Left lobe of liver (tissue), 2 donors: ENCODE measurements around the gene STAG1. TPM values are rescaled to one million over a fixed set of nuclear protein-coding genes. Genes with fewer than 3 reads are reported as not detected.
A peak's percentile ranks its signal among the peaks of the same experiment; 100 is the strongest.
"Not testable (repeated sequence)": the region's sequence is repeated elsewhere in the genome, so short reads cannot be mapped to it uniquely, and the experiment has no call there.

Experiments
- ATAC-seq: fragments of 200-7000 bp; cut with Tn5 transposase; one replicate; pipeline ENCODE4 v1.9.1; 2020; ENCODE audit warnings: mild to moderate bottlenecking, moderate library complexity
- DNase-seq: peaks from one replicate; pipeline ENCODE4 v3.0.0-alpha.2; 2020; ENCODE audit warnings: low spot score
- total RNA-seq: library from RNA; stranded (reverse); gene quantifications from one replicate; pipeline ENCODE4 v1.2.1, GENCODE V29; 2021
- donor health status: DM: no; HTN: no; CAD: no; lungs with moderate emphysema.
- donor health status: DM: no; HTN: yes; CAD: no.

The STAG1 gene
- total RNA-seq, 1 donor from 2014 or later, result 11.0 TPM

DNA sequence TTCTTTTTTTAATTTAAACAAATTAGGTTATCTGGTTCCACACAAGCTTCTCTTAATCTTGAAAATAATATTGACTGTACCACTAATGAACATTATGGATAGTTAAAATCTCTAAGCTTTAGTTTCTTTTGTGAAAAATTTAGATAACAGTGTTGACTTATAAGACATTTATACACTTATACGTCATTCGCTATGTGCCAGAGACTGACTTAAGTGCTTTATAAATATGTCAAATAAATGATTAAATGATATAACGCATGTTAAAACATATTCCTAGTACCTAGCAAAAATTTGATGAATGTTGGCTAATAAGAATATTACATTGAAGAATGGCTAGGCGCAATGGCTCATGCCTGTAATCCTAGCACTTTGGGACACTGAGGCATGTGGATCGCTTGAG, 405.7 kb downstream of the STAG1 start:
- no peak for ATAC-seq
- no peak for DNase-seq

GRCh38 chr3:136343873-136344555, 408.2 kb downstream of the STAG1 start:
- ATAC-seq (peak; percentile 44), DNase-seq (no peak)

GRCh38 chr3:136343446-136343845, 408.7 kb downstream of the STAG1 start:
- no peak for ATAC-seq

DNA sequence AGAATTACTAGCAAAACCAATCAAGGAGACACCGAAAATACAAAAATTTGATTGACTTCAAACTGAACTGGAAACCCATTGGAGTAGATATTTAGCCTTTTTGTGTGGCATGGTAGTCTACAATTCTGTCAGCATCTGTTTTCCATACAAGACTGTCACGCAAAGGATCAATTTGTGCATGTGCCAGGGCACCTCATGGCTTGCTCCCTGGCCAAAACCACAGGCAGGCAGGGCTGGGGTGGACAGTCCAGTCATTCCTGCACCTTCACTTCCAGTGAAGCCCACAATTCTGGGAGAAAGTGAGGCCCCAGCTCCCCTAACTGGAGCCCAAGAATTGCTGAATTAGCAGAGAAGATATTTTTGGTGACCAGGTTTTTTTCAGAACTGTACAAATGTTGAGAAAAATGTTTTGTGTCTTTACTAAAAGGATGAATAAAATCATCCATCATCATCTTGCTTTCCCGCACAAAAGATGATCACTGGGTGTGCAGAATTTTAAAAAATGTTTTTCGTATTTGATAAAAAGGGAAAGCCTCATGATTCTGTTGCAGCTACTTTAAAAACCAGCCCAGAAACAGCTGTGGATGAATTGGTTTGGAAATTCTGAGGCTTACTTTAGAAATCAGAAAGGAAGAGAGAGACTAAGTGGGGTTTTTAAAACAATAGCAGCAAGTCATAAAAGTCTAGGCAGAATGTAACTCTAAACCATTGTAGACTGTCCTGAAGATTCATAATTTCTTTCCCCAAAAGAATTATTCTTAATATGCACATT, 415.7 kb downstream of the STAG1 start:
- DNase-seq (no peak), ATAC-seq (no peak)

More at GRCh38 chr3:136343446-136343845, 408.7 kb downstream of the STAG1 start:
- DNase-seq, result no peak

GRCh38 chr3:136334726-136335125, 417.5 kb downstream of the STAG1 start:
- not testable (repeated sequence) for DNase-seq, ATAC-seq

GRCh38 chr3:136334209-136334608, 418.0 kb downstream of the STAG1 start:
- no peak for DNase-seq
- ATAC-seq, result no peak

GRCh38 chr3:136332776-136333175, 419.4 kb downstream of the STAG1 start:
- ATAC-seq (no peak), DNase-seq (no peak)

DNA sequence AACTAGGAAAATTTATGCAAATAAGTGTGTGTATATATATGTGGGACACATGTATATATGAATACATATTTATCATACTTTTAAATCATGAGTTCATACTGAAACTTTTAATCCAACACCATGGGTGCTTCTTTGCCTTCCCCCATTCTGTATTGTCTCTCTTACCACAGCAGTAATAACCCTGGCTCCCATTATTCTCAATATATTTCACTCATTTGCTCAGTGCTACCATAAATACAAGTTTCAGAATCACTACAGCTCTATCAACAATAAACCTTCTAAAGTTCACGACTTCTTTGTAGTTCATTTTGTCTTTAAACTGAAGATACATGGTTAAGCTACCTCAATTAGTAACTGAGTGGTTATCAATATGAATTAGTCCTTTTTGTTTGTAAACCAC, 419.9 kb downstream of the STAG1 start:
- DNase-seq, result no peak
- no peak for ATAC-seq

DNA sequence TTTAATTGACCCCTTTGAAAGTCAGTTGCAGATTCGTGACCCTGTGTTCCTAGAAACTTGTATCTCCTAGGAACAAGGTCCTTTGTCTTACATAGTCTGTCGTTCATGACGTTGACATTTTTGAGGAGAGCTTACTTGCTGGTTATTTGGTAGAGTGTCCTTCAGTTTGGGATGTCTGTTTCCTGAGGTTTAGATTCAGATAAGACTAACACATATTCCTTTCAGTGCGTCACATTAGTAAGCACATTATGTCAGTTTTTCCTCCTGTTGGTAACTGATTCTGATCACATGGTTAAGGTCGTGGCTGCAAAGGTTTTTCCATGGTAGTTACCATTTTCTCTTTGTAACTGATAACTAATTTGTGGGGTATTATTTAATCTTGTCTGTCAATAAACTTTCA, 421.3 kb downstream of the STAG1 start:
- DNase-seq (no peak), ATAC-seq (no peak)

DNA sequence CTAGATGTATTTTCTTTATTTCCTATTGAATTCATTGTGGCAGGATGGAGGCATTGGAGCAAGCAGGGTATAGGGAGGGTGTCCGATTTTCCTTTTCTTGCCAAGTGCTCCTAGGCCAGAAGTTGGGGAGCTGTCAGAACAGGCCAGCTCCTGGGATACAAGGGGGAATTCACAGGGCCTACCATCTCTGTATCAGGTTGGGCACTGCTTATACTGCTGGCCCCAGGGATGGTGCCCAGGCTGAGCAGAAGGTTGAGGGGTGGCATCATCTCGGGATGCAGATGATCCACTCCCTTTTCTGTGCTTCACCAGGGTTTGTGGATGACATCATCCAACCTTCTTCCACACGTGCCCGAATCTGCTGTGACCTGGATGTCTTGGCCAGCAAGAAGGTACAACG, 422.6 kb downstream of the STAG1 start:
- DNase-seq (no peak), ATAC-seq (no peak)

GRCh38 chr3:136327671-136328070, 424.5 kb downstream of the STAG1 start:
- no peak for ATAC-seq
- no peak for DNase-seq

DNA sequence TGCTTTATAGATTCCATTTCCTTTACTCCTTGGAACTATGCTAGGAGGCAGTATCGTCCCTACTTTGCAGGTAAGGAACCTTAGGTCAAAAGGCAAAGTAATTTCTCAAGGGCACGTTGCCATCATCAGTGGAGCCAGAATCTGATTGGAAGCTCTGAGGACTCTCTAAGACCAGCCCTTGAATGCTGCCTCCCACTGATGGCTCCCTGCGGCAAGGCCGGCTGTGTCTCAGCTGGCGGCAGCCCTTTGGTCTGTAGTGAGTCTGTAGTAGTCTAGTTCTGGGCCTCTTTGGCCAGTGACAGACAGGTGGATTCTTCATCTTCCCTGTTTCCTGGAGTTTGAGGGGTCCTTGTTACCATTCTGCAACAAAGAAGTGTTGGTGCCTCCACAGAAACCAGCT, 425.9 kb downstream of the STAG1 start:
- no peak for DNase-seq
- no peak for ATAC-seq

- DNase-seq (no peak), ATAC-seq (no peak)
These were observed 440.2 kb downstream of the STAG1 start for GRCh38 chr3:136311968-136312367.

DNA sequence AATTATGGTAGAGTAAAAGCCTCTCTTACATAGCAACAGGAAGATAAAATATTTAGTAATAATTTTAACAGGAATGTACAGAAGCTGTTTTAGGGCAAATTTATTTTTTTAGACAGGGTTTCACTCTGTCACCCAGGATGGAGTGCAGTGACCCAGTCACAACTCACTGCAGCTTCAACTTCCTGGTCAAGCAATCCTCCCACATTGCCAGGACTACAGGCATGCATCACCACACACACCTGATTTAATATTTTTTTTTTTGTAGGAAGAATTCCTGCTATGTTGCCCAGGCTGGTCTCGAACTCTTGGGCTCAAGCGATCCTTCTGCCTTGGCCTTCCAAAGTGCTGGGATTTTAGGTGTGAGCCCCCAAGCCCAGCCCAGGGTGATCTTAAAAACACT, 440.9 kb downstream of the STAG1 start:
- DNase-seq, result no peak
- no peak for ATAC-seq

DNA sequence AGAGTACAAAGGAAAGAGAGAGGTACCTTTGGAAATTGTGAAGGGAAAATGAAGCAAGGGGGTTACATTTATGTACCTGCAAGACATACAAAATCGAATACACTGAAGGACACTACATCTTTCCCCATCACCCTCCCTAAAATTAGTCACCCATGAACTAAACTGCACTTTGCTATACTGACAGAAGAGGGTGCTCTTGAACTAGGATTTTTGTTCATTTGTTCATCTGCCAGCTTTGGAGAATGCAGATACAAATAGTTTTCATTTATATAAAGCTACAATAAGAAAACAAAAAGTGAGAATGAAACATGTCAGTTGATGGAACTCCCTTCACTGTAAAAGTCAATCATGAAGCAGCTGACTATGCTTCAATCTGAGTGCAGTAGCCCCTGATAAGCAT, 446.3 kb downstream of the STAG1 start:
- peak; percentile 63 for ATAC-seq
- no peak for DNase-seq

GRCh38 chr3:136300444-136300843, 451.7 kb downstream of the STAG1 start:
- ATAC-seq, result no peak

DNA sequence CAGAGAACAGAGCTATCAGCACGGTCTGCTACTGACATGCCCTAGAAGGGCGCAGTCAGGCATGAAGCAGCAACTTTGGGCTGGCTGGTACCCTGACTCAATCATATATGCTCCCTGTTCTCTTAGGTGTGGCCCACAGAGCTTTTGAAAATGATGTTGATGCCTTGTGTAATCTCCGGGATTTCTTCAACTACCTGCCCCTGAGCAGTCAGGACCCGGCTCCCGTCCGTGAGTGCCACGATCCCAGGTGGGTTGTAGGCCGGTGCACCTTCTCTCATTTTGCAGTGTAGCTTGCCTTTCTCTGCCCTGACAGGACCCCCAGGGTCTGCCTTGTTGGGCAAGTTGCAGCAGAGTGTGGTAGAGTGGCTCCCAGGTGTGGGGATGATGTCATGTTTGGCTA, 454.4 kb downstream of the STAG1 start:
- ATAC-seq, result no peak
- DNase-seq, result no peak

More at GRCh38 chr3:136300444-136300843, 451.7 kb downstream of the STAG1 start:
- no peak for DNase-seq

GRCh38 chr3:136296960-136297359, 455.2 kb downstream of the STAG1 start:
- ATAC-seq (no peak), DNase-seq (no peak)

DNA sequence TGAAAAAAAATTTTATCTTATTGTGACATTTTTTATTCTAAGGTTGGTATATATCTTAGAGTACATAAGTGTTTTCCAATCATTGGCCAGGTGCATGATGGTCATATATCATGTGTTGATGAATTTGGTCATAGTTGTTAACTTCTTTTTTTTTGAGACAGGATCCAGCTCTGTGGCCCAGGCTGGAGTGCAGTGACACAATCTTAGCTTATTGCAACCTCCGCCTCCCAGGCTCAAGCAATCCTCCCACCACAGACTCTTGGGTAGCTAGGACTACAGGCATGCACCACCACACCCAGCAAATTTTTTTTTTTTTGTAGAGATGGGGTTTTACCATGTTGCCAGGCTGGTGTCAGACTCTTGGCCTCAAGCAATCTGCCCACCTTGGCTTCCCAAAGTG, 458.0 kb downstream of the STAG1 start:
- DNase-seq (no peak), ATAC-seq (no peak)

- DNase-seq (no peak), ATAC-seq (no peak)
These were observed 458.9 kb downstream of the STAG1 start for GRCh38 chr3:136293279-136293678.

DNA sequence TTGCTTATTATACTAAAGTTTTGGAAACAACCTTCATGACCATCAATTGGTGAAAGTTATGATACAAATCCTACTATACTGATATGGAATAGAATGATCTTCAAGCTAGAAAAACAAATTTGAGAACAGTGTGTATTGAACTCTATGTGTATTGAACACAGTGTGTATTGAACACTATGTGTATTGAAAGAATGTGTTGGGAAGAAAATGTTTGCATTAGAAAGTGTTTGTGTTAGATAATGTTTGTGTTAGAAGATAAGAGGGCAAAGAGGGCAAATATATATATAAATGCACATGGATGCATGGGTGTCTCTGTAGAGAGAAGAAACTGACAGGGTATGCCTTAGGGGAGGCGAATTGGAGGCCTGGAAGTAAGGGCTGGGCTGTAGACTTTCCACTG, 459.7 kb downstream of the STAG1 start:
- no peak for ATAC-seq
- DNase-seq, result no peak

- ATAC-seq (no peak), DNase-seq (no peak)
These were observed 460.9 kb downstream of the STAG1 start for GRCh38 chr3:136291302-136291701.
